GM21390 (cell line): ENCODE measurements around the gene GABRR3.

Experiments
- ATAC-seq: cut with Tn5 transposase; IDR thresholded peaks from one replicate; pipeline ENCODE4 v1.9.1; 2021; ENCODE audit not compliant: unreplicated experiment

GABRR3 gene

GRCh38 chr3:97992547-97993173, 42.5 kb downstream of the GABRR3 start:
- no peak for ATAC-seq

DNA sequence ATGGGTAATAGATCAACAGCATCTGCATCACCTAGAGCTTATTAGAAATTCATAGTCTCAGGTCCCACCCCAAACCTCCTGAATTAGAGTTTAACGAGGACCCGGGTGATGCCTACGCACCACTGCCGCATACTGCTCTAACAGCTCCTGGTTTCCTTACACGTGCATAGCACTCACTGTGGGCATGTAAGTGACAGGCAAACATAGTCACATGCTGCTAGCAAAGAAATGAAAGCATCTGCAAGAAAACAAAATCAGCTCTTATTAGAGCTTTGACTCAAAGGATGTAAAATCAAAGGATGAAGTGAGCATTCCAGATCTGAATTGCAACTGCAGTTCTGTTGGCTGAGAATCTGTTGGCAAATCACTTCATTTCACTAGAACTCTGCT, 43.8 kb downstream of the GABRR3 start:
- ATAC-seq = no peak

DNA sequence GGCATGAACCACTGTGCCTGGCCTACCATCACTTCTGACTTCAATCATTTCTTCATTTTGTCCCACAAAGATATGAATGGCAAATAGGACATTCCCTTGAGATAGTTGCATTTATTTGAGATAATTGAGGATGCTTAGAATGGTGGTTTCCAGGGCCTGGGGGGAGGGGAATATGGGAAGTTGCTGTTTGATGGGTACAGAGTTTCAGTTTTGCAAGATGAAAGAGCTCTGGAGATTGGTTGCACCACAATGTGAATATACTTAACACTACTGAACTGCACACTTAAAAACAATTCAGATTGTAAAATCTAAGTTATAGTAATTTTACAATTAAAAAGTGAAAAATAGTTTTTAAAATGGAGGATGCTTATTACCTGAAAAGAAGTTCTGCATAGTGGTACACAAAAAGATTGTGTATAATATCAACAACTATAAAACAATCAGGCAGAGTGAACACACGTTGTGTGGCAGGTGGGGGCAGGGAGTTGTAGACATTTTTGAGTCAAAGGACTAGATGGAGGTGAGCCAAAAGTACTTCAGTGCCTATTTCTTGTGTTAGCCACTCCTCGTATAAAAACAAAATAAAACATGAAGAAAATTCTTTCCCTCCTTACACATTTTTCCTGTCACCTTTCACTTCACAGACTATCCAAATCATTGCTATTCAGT, 44.4 kb downstream of the GABRR3 start:
- ATAC-seq = no peak

GRCh38 chr3:97988784-97989568, 46.1 kb downstream of the GABRR3 start:
- no peak for ATAC-seq

DNA sequence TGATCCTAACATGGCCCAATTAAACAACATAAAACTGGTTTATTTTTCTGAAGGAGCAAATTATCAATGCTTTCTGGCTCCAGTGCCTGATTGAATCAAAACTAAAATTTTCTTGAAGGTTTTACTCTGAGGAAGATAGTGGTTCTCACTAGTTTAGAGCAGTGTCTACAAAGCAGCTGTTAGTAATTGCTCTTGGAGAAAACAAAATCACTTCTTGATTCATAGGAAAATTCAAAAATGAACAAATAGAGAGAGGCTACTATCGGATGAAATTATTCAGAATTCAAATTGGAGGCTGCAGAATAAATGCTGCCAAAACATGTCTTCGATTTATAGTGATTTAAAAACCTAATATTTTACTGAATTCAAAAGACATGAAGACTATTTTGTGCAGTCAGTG, 47.8 kb downstream of the GABRR3 start:
- ATAC-seq = no peak

DNA sequence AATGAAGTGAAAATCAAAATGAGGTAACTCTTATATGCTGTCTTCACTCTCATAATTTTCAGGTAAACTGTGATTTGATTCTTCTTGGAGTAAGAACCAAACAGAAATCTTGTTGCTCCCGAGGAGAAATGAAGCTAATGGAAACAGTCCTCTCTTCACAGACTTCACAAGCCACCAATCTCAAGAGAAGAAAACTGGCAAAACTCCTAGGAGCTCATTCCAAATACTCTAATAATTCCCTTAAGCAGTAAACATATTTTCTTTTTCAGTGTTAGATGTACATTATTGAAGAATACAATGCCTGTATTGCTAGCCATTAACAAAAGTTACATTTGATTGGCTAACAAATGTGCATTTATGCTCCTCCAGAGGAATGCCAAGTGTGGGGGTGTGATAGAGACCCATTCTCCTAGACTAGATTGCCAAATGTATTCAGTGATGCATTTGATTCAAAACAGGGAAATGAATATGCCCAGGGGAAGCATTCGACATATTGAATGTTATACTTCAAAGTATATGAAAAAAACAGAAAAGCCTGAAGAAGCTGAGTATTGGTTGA, 51.1 kb downstream of the GABRR3 start:
- ATAC-seq = no peak

DNA sequence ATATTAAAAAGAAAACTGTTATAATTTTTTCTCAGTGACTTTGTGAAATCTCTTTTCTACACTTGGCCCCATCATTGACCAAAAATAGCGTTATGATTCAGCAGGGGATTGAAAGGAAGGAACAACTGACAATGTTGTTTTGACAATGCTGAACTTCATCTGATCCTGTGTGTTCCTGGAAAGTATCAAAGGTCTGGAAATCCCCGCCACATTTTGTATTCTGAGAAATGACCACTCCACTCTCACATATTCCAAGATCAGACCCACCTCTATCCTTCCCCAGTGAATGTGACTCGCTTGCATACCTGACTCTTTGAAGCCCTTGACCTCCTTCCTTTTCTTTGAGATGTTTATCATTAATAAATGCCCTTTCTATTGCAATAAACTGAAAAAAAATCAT, 53.2 kb downstream of the GABRR3 start:
- ATAC-seq = no peak

DNA sequence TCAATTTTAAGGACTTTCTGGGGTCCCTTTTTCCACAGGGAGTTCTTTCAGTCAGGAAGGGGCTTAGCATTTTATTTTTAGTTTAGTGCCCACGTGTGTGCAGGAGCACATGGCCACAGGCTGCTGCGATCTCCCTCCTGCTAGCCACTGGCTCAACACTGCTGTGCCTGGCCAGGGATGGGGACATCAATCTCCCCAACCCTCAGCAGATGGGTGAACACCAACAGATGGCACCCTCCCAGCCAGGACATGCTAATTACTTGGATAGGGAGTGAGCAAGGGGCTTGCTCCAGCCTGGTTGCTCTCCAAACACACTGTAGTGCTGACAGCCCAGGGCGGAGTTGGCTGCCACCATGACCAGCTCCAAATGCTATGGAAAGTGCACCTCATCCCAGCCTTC, 55.5 kb downstream of the GABRR3 start:
- no peak for ATAC-seq

DNA sequence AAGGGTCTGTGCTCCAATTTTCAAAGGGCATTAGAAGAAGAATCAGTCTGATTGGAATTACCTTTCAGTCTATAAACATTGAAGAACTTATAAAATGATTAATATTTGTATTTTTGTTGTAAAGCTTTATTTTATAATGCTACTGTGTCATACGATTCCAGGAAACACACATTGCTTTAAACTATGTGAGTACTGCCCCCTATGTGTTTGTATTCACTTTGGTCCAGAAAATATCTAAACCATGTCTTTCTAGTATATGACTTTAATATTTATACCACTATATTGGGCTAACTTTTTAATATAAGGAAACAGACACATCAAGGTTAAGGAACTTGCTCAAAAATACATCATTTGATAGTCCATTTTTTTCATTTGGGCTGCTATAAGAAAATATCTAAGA, 59.6 kb downstream of the GABRR3 start:
- ATAC-seq = no peak

- no peak for ATAC-seq
These were observed 60.1 kb downstream of the GABRR3 start for GRCh38 chr3:97974996-97975395.

DNA sequence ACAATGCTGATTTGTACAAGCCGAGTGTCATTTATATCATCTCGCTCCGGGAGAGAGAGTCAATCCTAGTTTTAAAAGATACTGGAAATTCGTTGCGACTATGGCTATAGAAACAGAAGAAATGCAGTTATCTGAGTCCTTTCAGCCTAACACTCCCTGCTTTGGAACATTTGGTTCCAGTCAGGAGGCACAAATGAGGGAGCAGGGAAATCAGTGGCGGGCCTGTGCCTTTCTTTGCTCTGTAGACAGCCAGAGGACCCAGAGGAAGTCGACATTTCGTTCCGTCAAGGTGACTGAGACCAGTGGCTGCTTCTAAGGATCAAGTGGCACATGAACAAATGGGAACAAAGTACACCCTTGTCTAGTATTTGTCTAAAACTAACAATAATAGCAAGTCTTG, 62.1 kb downstream of the GABRR3 start:
- no peak for ATAC-seq

GRCh38 chr3:97971679-97972567, 63.2 kb downstream of the GABRR3 start, which contains the start of gene RIOX2:
RIOX2 (minus strand) TSS chr3:97972431; CDS start chr3:97967593, 4,838 bp downstream.
- peak; percentile 85 for ATAC-seq

- no peak for ATAC-seq
These were observed 64.0 kb downstream of the GABRR3 start for GRCh38 chr3:97970956-97971620.

DNA sequence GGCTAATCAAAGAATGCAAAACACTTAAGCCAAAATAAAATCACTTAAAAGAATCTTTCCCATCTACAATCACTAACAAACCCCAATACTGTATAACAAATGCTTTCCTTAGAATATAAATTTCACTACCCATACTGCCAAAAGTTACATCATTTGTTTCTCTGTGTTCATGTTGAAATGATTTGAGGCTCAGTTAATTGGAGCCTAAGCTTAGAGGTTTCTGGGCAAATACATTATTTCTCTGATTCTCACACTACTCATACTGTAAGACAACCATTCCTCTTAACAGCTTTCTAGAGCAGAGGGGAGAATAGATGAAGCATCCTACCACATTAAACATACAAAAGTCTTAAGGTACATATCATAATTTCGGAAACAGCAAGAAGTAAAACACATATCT, 65.0 kb downstream of the GABRR3 start:
- ATAC-seq = no peak

DNA sequence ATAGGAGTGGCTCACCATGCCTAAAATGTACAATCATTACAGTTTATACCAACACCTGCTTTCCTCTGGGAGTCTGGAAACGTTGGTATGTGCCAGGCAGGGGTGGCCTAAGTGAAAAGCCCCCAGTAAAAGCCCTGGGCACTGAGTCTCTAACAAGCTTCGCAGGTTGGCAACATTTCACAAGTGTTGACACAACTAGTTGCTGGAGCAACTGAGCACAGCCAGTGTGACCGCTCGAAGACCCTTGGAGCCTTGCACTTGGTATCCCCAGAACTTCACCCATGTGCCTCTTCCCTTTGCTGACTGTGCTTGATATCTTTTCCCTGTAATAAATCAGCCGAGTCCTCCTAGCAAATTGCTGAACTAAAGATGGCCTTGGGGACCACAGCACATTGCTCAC, 65.6 kb downstream of the GABRR3 start:
- no peak for ATAC-seq

DNA sequence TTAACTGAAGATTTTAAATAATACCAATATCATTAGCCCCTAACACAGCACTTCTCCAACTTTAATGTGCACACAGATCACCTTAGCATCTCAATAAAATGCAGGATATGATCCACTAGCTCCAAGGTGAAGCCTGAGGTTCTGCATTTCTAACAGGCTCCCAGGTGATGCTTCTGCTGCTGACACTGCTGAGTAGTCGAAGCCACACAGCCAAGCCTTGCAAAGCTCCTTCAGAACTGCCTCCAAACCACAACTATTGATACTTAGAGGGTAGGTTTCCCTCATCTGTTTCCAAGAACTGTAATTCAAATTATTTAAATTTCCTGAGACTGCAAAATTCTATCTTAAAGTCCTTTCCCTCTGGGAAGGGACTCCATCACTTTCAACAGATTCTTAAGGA, 66.7 kb downstream of the GABRR3 start:
- ATAC-seq = no peak

DNA sequence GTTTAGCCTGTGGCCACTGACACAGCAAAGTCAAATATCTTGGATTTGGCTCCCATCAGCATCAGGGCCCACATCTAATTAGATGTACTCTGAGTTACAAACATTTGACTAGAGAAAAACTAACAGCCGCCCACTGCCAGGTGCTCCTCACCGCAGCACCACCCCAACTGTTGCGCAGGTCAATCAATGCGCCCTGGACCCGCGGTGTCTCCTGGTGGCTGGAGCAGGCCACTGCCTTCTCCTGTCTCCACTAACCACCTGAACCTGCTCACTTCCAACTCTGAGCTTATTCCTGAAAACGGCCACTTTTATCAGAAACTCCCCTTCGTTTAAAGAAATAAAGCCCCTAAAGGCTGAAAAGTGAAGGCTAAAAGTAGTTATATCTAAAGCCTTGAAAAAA, 67.1 kb downstream of the GABRR3 start:
- no peak for ATAC-seq

DNA sequence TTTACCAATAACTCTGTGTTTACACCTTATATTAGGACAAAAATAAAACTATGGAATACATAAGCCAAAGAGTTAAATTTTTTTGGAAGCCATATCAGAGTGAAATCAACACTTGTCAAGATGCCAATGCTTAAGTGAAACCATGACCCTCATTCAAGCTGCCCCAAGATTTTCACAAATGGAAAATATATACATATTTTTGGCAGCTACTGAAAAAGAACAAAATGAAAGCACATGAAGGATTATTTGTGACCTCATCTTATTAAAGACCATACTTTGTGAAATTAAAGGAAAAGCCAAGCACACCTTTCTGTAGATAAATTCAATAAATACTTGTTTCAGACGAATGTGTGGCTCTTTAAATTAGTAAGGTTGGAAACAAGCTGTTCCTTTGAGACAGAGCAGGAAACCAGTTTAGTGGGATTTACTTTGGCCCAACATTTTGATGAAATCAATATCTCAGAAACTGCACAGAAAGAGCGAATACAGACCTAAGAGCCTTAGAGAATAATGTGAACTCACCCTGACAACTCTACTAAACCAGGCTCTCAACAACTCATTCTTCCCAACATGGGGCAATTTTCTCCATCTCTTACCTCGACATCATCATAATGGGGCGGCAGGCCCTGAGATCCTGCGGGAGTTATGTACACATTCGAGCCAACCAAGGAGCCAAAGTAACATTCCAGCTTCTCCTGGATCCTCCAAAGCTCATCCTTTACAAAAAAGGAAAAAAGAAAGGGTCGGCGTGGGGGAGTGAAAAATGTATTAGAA, 73.9 kb downstream of the GABRR3 start:
- no peak for ATAC-seq

DNA sequence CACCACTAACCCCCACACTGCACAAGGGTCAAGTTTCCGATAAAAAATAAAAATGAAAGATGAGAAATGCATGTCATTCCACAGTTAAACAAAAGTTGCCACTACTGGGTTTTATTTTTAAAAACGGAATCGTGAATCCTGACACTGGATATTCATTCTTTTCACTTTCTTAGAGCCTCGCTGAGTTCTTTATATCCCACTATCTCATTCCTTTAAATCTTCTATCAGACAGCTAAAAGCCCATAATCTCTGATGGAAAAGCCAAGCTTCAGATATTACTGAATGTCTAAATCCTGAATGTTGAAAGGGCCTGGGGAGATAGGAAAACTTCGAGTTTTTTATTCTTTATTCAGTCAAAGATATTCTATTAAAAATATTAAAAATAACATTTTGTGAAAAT, 74.6 kb downstream of the GABRR3 start:
- ATAC-seq = no peak

GRCh38 chr3:97959872-97960271, 75.2 kb downstream of the GABRR3 start:
- ATAC-seq = no peak
